Measurements from ENCODE around the gene PPP2R2B.

GRCh38 chr5:146889169-146889568 lies 10.6 kb upstream of the PPP2R2B start:
- TF ChIP-seq CTCF (IDR thresholded peaks at IDR 0.05; ENCODE audit: low read length), result no peak
- no peak for TF ChIP-seq EZH2 (optimal IDR thresholded peaks at IDR 0.05; ENCODE audit: low read depth, low read length)
